Activated CD4-positive, alpha-beta T cell treated with anti-CD3 and anti-CD28 coated beads for 4 hours (primary cell): Measurements from ENCODE around the gene MYBPH.

Experiments
- DNase-seq, 2 donors: peaks; one replicate each; pipeline ENCODE4 v3.0.0-alpha.2; 2020

Gene MYBPH

GRCh38 chr1:203126866-203127665 lies 48.6 kb downstream of the MYBPH start:
- DNase-seq = no peak

- DNase-seq = no peak
Measured at GRCh38 chr1:203126151-203126865, 49.3 kb downstream of the MYBPH start.

- no peak for DNase-seq
Measured at GRCh38 chr1:203124546-203125317, 50.9 kb downstream of the MYBPH start.

GRCh38 chr1:203124011-203124410 lies 51.6 kb downstream of the MYBPH start:
- DNase-seq = no peak

GRCh38 chr1:203122159-203122558 lies 53.5 kb downstream of the MYBPH start:
- no peak for DNase-seq

GRCh38 chr1:203121186-203122015 lies 54.2 kb downstream of the MYBPH start:
- no peak for DNase-seq

- no peak for DNase-seq
Measured at GRCh38 chr1:203120325-203121153, 55.1 kb downstream of the MYBPH start.
